Endothelial cell of umbilical vein (primary cell): ENCODE measurements around the gene CLEC7A. TPM values are rescaled to one million over a fixed set of nuclear protein-coding genes. Genes with fewer than 3 reads are reported as not detected.

Experiments used
- BruUV-seq: library from RNA; stranded (reverse); fragments of 400-500 nt; replicated peaks from 2 replicates; lab custom pipeline; 2021; lab: Mats Ljungman, UMichigan
- CTCF ChIA-PET: fragments of 300-600, 350-600 bp; sonication (Branson Sonifier 250); formaldehyde crosslinking; loops from one replicate; lab custom pipeline; 2021; ENCODE audit warnings: antibody characterized with exemption, inconsistent platforms; lab: Charles Lee
- POLR2A ChIA-PET: fragments of 300-600, 350-600 bp; sonication (Branson Sonifier 250); formaldehyde crosslinking; loops from one replicate; lab custom pipeline; 2021; ENCODE audit warnings: antibody characterized with exemption, inconsistent platforms; lab: Charles Lee
- DNase-seq: peaks from one replicate; pipeline ENCODE4 v3.0.0-alpha.2; 2011; ENCODE audit warnings: low read depth, low spot score
- FAIRE-seq: peaks from 2 replicates; lab custom pipeline; 2011; peaks lifted over from hg19 to GRCh38; lab: Jason Lieb, UNC
- H2AFZ ChIP-seq: 2 replicates; pipeline ENCODE4 v1.6.0; 2012; ENCODE audit warnings: low read depth, low read length, control low read depth, inconsistent platforms
- H3K27ac ChIP-seq: 2 replicates; pipeline ENCODE4 v1.5.1; 2011; ENCODE audit warnings: low read depth, mild to moderate bottlenecking, control low read depth, low read length, moderate library complexity; ENCODE audit not compliant: insufficient read depth
- H3K27me3 ChIP-seq, 2 experiments: 2 replicates each; pipeline versions ENCODE4 v1.6.0 to v1.6.1; 2011; ENCODE audit warnings: low read length in 2 of 2, mixed read lengths in 1 of 2; ENCODE audit not compliant: control insufficient read depth in 2 of 2, insufficient read depth in 2 of 2
- H3K36me3 ChIP-seq, 2 experiments: 2 replicates in 1 of 2; 3 replicates in 1 of 2; pipeline ENCODE4 v1.5.1; 2011; ENCODE audit warnings: low read length in 2 of 2, mild to moderate bottlenecking in 1 of 2, moderate library complexity in 1 of 2; ENCODE audit not compliant: control insufficient read depth in 2 of 2, insufficient read depth in 2 of 2; ENCODE audit errors: extremely low read depth in 1 of 2
- H3K4me1 ChIP-seq: 3 replicates; pipeline ENCODE4 v1.5.1; 2011; ENCODE audit warnings: mild to moderate bottlenecking, low read length; ENCODE audit not compliant: control insufficient read depth, insufficient read depth; ENCODE audit errors: extremely low read depth
- H3K4me2 ChIP-seq: 2 replicates; pipeline ENCODE4 v1.6.1; 2011; ENCODE audit warnings: low read length, control low read depth, mixed read lengths; ENCODE audit not compliant: insufficient read depth
- H3K4me3 ChIP-seq, 3 experiments: fragments of 200-600 bp in 1 of 3; sonication (generic), shearing (Covaris generic) in 1 of 3; replicated peaks in 1 of 3; 2 replicates each; pipeline ENCODE4 v1.5.1; 2011 to 2016; ENCODE audit warnings: control low read depth in 3 of 3, low read length in 3 of 3, mild to moderate bottlenecking in 2 of 3, inconsistent platforms in 1 of 3, low read depth in 1 of 3, moderate library complexity in 1 of 3; ENCODE audit not compliant: insufficient read depth in 1 of 3
- H3K79me2 ChIP-seq: 2 replicates; pipeline ENCODE4 v1.6.0; 2012; ENCODE audit warnings: low read length, inconsistent platforms; ENCODE audit not compliant: control insufficient read depth, insufficient read depth
- H3K9ac ChIP-seq: replicated peaks from 2 replicates; pipeline ENCODE3; 2011; ENCODE audit warnings: low read length, control low read depth; ENCODE audit not compliant: insufficient read depth; ENCODE audit errors: extremely low read depth
- H3K9me1 ChIP-seq: replicated peaks from 3 replicates; pipeline ENCODE4 v1.6.0; 2011; ENCODE audit warnings: mild to moderate bottlenecking, low read length; ENCODE audit not compliant: control insufficient read depth, insufficient read depth; ENCODE audit errors: extremely low read depth
- H3K9me3 ChIP-seq: replicated peaks from 2 replicates; pipeline ENCODE4 v1.5.1; 2012; ENCODE audit warnings: low read length, inconsistent platforms; ENCODE audit not compliant: control insufficient read depth, insufficient read depth
- H4K20me1 ChIP-seq: replicated peaks from 2 replicates; pipeline ENCODE3; 2011; ENCODE audit warnings: mild to moderate bottlenecking, low read length; ENCODE audit not compliant: control insufficient read depth, insufficient read depth; ENCODE audit errors: extremely low read depth
- EZH2 ChIP-seq: IDR thresholded peaks from 2 replicates; pipeline ENCODE4 v1.6.1; 2012; ENCODE audit warnings: borderline replicate concordance, low read depth, mild to moderate bottlenecking, moderate library complexity, low read length, inconsistent platforms; ENCODE audit not compliant: severe bottlenecking
- FOS ChIP-seq: IDR thresholded peaks from 2 replicates; pipeline ENCODE4 v1.6.1; 2011; ENCODE audit warnings: mild to moderate bottlenecking, low read length, moderate library complexity, borderline replicate concordance; ENCODE audit not compliant: insufficient read depth
- GATA2 ChIP-seq: IDR thresholded peaks from 2 replicates; pipeline ENCODE4 v1.7.0; 2011; ENCODE audit warnings: low read depth, mild to moderate bottlenecking, moderate library complexity, mixed read lengths, low read length; ENCODE audit not compliant: insufficient read length, insufficient read depth
- JUN ChIP-seq: IDR thresholded peaks from 2 replicates; pipeline ENCODE4 v1.6.1; 2011; ENCODE audit warnings: borderline replicate concordance, low read depth; ENCODE audit not compliant: insufficient read length, insufficient read depth
- MAX ChIP-seq: IDR thresholded peaks from 2 replicates; pipeline ENCODE4 v1.6.1; 2011; ENCODE audit not compliant: insufficient read depth, insufficient read length
- MYC ChIP-seq: IDR thresholded peaks from one replicate; pipeline ENCODE4 v1.6.1; 2011; ENCODE audit warnings: mild to moderate bottlenecking, low read depth, low read length
- POLR2A ChIP-seq: IDR thresholded peaks from 2 replicates; pipeline ENCODE4 v1.6.1; 2012; ENCODE audit warnings: low read depth, mild to moderate bottlenecking, control low read depth, low read length
- POLR2AphosphoS5 ChIP-seq: IDR thresholded peaks from 2 replicates; pipeline ENCODE4 v1.6.1; 2012; ENCODE audit warnings: low read depth, mild to moderate bottlenecking, control low read depth, low read length, moderate library complexity; ENCODE audit not compliant: insufficient read depth
- dilution Hi-C: fragments of 300-500 bp; cut with MboI; formaldehyde crosslinking; loops from one replicate; pipeline ENCODE4 v1.15.0; 2019; ENCODE audit warnings: low sequenced_read_pairs; ENCODE audit not compliant: extremely low pct_ligation_motif_present
- intact Hi-C: fragments of 100-400 bp; cut with micrococcal nuclease; formaldehyde crosslinking; loops from one replicate; pipeline ENCODE4 v1.10.0; 2022
- polyA plus RNA-seq, 4 experiments: library from polyadenylated mRNA; depleted of rRNA in 3 of 4; stranded (reverse) in 3 of 4; unstranded in 1 of 4; fragments of >200 nt; gene quantifications; 2 replicates each; pipeline versions ENCODE4 v1.2.1 to v1.2.3, GENCODE V29; 2011 to 2012; ENCODE audit warnings: missing spikeins in 1 of 4
- total RNA-seq: library from RNA; stranded (reverse); gene quantifications from 2 replicates; pipeline ENCODE4 v1.2.3, GENCODE V29; 2021

Gene CLEC7A
- total and polyA plus RNA-seq, 2 donors (not counting 3 experiments of a cell fraction or from before 2014, with no cell fraction given) = not detected

- Histone ChIP-seq H3K9ac (peak overlapping the region; percentile 85), H3K9me3 (no peaks in the 10 kb centered on the region), H4K20me1 (no peaks in the 10 kb centered on the region), H3K4me1 (peaks cover 44% of the 10 kb centered on the region), H3K4me3 (peak overlapping the region in 1 of 3 experiments; percentile 3), H3K4me2 (peak overlapping the region; percentile 84), H3K79me2 (no peaks in the 10 kb centered on the region), H3K27me3 (no peaks in the 10 kb centered on the region), H3K36me3 (peaks cover 3 to 6% of the 10 kb centered on the region in 2 experiments), H2AFZ (no peak overlapping the region), H3K27ac (peak overlapping the region; percentile 98), H3K9me1 (no peaks in the 10 kb centered on the region)
- no TSS peak for BruUV-seq
- dilution Hi-C loops = no loop called here
- DNase-seq (peak; percentile 96), FAIRE-seq (peak; percentile 90)
- intact Hi-C loops = loop anchor here (1.0 to 10.0 kb wide), 6 partner anchors 31 to 1107 kb away; partner anchors contain the start of genes GABARAPL1 and SMIM10L1
- ChIA-PET CTCF (interaction anchor here (0.8 to 3.2 kb wide), 24 partner anchors 9 to 325 kb away, joined by 3 to 29 read pairs (median 7); partner anchors contain the start of genes CLEC12B and CLEC1A), POLR2A (interaction anchor here (0.9 to 2.7 kb wide), 6 partner anchors 29 to 145 kb away, joined by 3 to 15 read pairs (median 7); partner anchors contain the start of genes CLEC12B, CLEC1A and GABARAPL1)
- no peak for TF ChIP-seq MYC
- peak; percentile 93 for TF ChIP-seq GATA2
- peak; percentile 91 for TF ChIP-seq POLR2AphosphoS5
- peak; percentile 66 for TF ChIP-seq JUN
- TF ChIP-seq MAX = no peak
- TF ChIP-seq FOS = peak; percentile 68
- no peak for TF ChIP-seq EZH2
- peak; percentile 59 for TF ChIP-seq POLR2A
These were observed 62.1 kb downstream of the CLEC7A start for GRCh38 chr12:10067942-10068341.
